Left lung (tissue), 10 donors: ENCODE results near the gene HIRIP3. TPM values are rescaled to one million over a fixed set of nuclear protein-coding genes. Genes with fewer than 3 reads are reported as not detected.
A peak's percentile ranks its signal among the peaks of the same experiment; 100 is the strongest.
"Not testable (repeated sequence)": the region's sequence is repeated elsewhere in the genome, so short reads cannot be mapped to it uniquely, and the experiment has no call there.

Source experiments
- ATAC-seq: fragments of 200-7000 bp; cut with Tn5 transposase; one replicate; pipeline ENCODE4 v1.9.1; 2020; ENCODE audit warnings: moderate library complexity
- DNase-seq, 4 donors: peaks; one replicate each; pipeline ENCODE4 v3.0.0-alpha.2; 2013 to 2020
- H3K27ac ChIP-seq, 2 donors: fragments of 200-600 bp; sonication (generic) in 1 of 2; one replicate each; pipeline versions ENCODE4 v1.5.0 to v1.8.0; 2020 to 2021
- H3K27me3 ChIP-seq, 2 donors: fragments of 200-600 bp; sonication (generic) in 1 of 2; one replicate each; pipeline versions ENCODE4 v1.5.0 to v1.8.0; 2020 to 2021
- H3K36me3 ChIP-seq, 2 donors: fragments of 200-600 bp; sonication (generic) in 1 of 2; one replicate each; pipeline versions ENCODE4 v1.5.0 to v1.8.0; 2020 to 2021
- H3K4me1 ChIP-seq, 2 donors: fragments of 200-600 bp; one replicate each; pipeline ENCODE4 v1.8.0; 2021
- H3K4me3 ChIP-seq, 2 donors: fragments of 200-600 bp; sonication (generic) in 1 of 2; one replicate each; pipeline versions ENCODE4 v1.5.0 to v1.8.0; 2020 to 2021; ENCODE audit warnings: mild to moderate bottlenecking in 1 of 2
- H3K9me3 ChIP-seq, 2 donors: fragments of 200-600 bp; sonication (generic) in 1 of 2; one replicate each; pipeline versions ENCODE4 v1.5.0 to v1.8.0; 2020 to 2021
- intact Hi-C, 2 donors: fragments of 100-400 bp; cut with DNase I; formaldehyde crosslinking; loops; one replicate each; pipeline versions ENCODE4 v1.11.2 to v1.14.2; 2022
- polyA plus RNA-seq, 6 donors: library from polyadenylated mRNA; unstranded; fragments of 120-200 nt; gene quantifications; one replicate each; pipeline ENCODE4 v1.2.1, GENCODE V29; 2013; ENCODE audit not compliant: insufficient read length in 6 of 6
- total RNA-seq, 2 donors: library from RNA; stranded (reverse); fragmentation: NEBNext Ultra II Directional; extraction: Animal tissue kit (Norgen Biotek cat#: 25700); gene quantifications; one replicate each; pipeline ENCODE4 v1.2.1, GENCODE V29; 2021
- TF ChIP-seq, protein P1 (sequence below), 2 donors: fragments of 200-600 bp; sonication (generic) in 1 of 2; IDR thresholded peaks; one replicate each; pipeline versions ENCODE4 v1.5.0 to v1.8.0; 2021; ENCODE audit warnings: antibody characterized with exemption in 2 of 2
- donor health status: DM: no; HTN: yes; CAD: no.
- donor health status: DM: no; HTN: no; CAD: no.

HIRIP3 gene
- total and polyA plus RNA-seq, 8 donors: 14.4 to 20.7 (median 18.1) TPM

DNA sequence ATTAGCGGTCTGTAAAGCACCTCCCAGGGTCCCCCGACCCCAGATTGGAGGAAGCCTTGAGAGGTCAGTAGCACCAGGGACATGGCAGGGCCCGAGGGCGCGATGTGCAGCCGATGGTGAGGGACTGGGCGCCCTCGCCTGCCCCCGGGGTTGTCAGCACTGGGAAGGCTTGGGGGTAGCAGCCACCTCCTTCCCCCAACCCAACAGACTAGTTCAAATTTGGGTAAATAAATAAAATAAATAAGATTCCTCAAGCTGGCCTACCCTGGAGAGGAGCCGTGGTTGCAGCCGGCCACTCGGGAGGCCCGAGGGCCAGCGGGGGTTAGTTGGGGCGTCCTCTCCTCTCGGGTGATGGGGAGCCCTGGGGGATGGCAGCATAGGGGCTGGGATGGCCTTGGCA, 29.0 kb upstream of the HIRIP3 start:
- TF ChIP-seq, protein P1, sequence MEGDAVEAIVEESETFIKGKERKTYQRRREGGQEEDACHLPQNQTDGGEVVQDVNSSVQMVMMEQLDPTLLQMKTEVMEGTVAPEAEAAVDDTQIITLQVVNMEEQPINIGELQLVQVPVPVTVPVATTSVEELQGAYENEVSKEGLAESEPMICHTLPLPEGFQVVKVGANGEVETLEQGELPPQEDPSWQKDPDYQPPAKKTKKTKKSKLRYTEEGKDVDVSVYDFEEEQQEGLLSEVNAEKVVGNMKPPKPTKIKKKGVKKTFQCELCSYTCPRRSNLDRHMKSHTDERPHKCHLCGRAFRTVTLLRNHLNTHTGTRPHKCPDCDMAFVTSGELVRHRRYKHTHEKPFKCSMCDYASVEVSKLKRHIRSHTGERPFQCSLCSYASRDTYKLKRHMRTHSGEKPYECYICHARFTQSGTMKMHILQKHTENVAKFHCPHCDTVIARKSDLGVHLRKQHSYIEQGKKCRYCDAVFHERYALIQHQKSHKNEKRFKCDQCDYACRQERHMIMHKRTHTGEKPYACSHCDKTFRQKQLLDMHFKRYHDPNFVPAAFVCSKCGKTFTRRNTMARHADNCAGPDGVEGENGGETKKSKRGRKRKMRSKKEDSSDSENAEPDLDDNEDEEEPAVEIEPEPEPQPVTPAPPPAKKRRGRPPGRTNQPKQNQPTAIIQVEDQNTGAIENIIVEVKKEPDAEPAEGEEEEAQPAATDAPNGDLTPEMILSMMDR (IDR thresholded peaks at IDR 0.05): no peak
- DNase-seq (peak in 1 of 4 donors; percentile 47), ATAC-seq (no peak)
- Histone ChIP-seq H3K4me1 (peaks cover 0 to 18% of the 10 kb centered on the region in 2 donors), H3K9me3 (no peaks in the 10 kb centered on the region), H3K36me3 (no peaks in the 10 kb centered on the region), H3K27ac (no peak overlapping the region), H3K4me3 (no peak overlapping the region), H3K27me3 (peaks cover 4 to 59% of the 10 kb centered on the region in 2 donors)
- intact Hi-C loops: no loop called here

- no peak overlapping the region for H3K4me3 ChIP-seq
- intact Hi-C loops: no loop called here
- H3K27ac ChIP-seq: no peak overlapping the region
- TF ChIP-seq, protein P1 (IDR thresholded peaks at IDR 0.05): no peak
- no peaks in the 10 kb centered on the region for H3K36me3 ChIP-seq
- DNase-seq (peak in 1 of 4 donors; percentile 59), ATAC-seq (no peak)
- H3K4me1 ChIP-seq: peaks cover 0 to 18% of the 10 kb centered on the region in 2 donors
- H3K9me3 ChIP-seq: no peaks in the 10 kb centered on the region
- H3K27me3 ChIP-seq: peaks cover 0 to 50% of the 10 kb centered on the region in 2 donors
Observed at GRCh38 chr16:30023586-30023985, 28.2 kb upstream of the HIRIP3 start.

GRCh38 chr16:30022887-30023286, 27.5 kb upstream of the HIRIP3 start, which contains the start of gene C16orf92:
Gene C16orf92, plus strand, starts transcription at chr16:30023198. Its CDS starts 143 bp downstream, at chr16:30023341.
- ATAC-seq: no peak
- TF ChIP-seq, protein P1 (IDR thresholded peaks at IDR 0.05): no peak
- peak in 1 of 4 donors; percentile 14 for DNase-seq
- Histone ChIP-seq H3K9me3 (no peaks in the 10 kb centered on the region), H3K36me3 (no peaks in the 10 kb centered on the region), H3K4me1 (peaks cover 0 to 18% of the 10 kb centered on the region in 2 donors), H3K27ac (no peak within 1 kb of the TSS), H3K27me3 (peaks cover 0 to 43% of the 10 kb centered on the region in 2 donors), H3K4me3 (no peak within 1 kb of the TSS)
- intact Hi-C loops: no loop called here

- ATAC-seq: no peak
- peak in 1 of 4 donors; percentile 1 for DNase-seq
- no peak overlapping the region for H3K4me3 ChIP-seq
- H3K36me3 ChIP-seq: no peaks in the 10 kb centered on the region
- TF ChIP-seq, protein P1 (IDR thresholded peaks at IDR 0.05): no peak
- intact Hi-C loops: no loop called here
- H3K27me3 ChIP-seq: peaks cover 0 to 3% of the 10 kb centered on the region in 2 donors
- H3K4me1 ChIP-seq: peaks cover 0 to 18% of the 10 kb centered on the region in 2 donors
- no peak overlapping the region for H3K27ac ChIP-seq
- no peaks in the 10 kb centered on the region for H3K9me3 ChIP-seq
Observed at GRCh38 chr16:30018731-30019158, 23.3 kb upstream of the HIRIP3 start.

DNA sequence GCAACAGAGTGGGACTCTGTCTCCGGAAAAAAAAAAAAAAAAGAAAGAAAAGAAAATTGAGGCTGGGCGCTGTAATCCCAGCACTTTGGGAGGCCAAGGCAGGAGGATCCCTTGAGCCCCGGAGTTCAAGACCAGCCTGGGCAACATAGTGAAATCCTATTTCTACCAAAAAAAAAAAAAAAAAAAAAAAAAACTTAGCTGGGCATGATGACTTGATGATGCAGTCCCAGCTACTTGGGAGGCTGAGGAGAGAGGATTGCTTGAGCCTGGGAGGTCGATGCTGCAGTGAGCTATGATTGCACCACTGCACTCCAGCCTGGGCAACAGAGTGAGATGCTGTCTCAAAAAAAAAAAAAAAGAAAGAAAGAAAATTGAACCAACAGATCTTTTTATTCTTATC, 22.5 kb upstream of the HIRIP3 start:
- H3K27ac ChIP-seq, H3K36me3 ChIP-seq, intact Hi-C loops, H3K9me3 ChIP-seq, ATAC-seq, DNase-seq, H3K4me3 ChIP-seq, H3K27me3 ChIP-seq: not testable (repeated sequence)
- H3K4me1 ChIP-seq: peaks cover 0 to 18% of the 10 kb centered on the region in 2 donors

- no peak overlapping the region for H3K27ac ChIP-seq
- intact Hi-C loops: no loop called here
- no peak overlapping the region for H3K4me3 ChIP-seq
- TF ChIP-seq, protein P1 (IDR thresholded peaks at IDR 0.05): no peak
- no peaks in the 10 kb centered on the region for H3K36me3 ChIP-seq
- peaks cover 0 to 18% of the 10 kb centered on the region in 2 donors for H3K4me1 ChIP-seq
- DNase-seq (no peak), ATAC-seq (no peak)
- H3K27me3 ChIP-seq: peaks cover 0 to 12% of the 10 kb centered on the region in 2 donors
- H3K9me3 ChIP-seq: no peaks in the 10 kb centered on the region
Observed at GRCh38 chr16:30017277-30017656, 21.9 kb upstream of the HIRIP3 start.
